ENCODE results near the gene GLRA2. TPM values are rescaled to one million over a fixed set of nuclear protein-coding genes. Genes with fewer than 3 reads are reported as not detected.

The GLRA2 gene
- polyA plus RNA-seq, 1 experiment = not detected

GRCh38 chrX:14775416-14775815 lies 246.1 kb downstream of the GLRA2 start:
- Histone ChIP-seq H3K36me3 (ENCODE audit: control insufficient read depth, insufficient read depth, low read length) (no peaks in the 10 kb centered on the region), H3K4me3 (ENCODE audit: low read depth, low read length) (no peak overlapping the region), H3K27me3 (ENCODE audit: control insufficient read depth, insufficient read depth, low read length) (no peaks in the 10 kb centered on the region)
- TF ChIP-seq, protein P1, sequence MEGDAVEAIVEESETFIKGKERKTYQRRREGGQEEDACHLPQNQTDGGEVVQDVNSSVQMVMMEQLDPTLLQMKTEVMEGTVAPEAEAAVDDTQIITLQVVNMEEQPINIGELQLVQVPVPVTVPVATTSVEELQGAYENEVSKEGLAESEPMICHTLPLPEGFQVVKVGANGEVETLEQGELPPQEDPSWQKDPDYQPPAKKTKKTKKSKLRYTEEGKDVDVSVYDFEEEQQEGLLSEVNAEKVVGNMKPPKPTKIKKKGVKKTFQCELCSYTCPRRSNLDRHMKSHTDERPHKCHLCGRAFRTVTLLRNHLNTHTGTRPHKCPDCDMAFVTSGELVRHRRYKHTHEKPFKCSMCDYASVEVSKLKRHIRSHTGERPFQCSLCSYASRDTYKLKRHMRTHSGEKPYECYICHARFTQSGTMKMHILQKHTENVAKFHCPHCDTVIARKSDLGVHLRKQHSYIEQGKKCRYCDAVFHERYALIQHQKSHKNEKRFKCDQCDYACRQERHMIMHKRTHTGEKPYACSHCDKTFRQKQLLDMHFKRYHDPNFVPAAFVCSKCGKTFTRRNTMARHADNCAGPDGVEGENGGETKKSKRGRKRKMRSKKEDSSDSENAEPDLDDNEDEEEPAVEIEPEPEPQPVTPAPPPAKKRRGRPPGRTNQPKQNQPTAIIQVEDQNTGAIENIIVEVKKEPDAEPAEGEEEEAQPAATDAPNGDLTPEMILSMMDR (IDR thresholded peaks at IDR 0.05; ENCODE audit: insufficient read depth, low read depth, low read length) = no peak
- POLR2A ChIA-PET = no interaction called here
- no peak for DNase-seq (ENCODE audit: low read depth)
- CTCF ChIA-PET = no interaction called here

- TF ChIP-seq, protein P1 (IDR thresholded peaks at IDR 0.05; ENCODE audit: insufficient read depth, low read depth, low read length) = no peak
- ChIA-PET CTCF (no interaction called here), POLR2A (no interaction called here)
- H3K4me3 ChIP-seq (ENCODE audit: low read depth, low read length) = no peak overlapping the region
- no peaks in the 10 kb centered on the region for H3K36me3 ChIP-seq (ENCODE audit: control insufficient read depth, insufficient read depth, low read length)
- no peak for DNase-seq (ENCODE audit: low read depth)
- H3K27me3 ChIP-seq (ENCODE audit: control insufficient read depth, insufficient read depth, low read length) = no peaks in the 10 kb centered on the region
Measured at GRCh38 chrX:14776901-14777300, 247.6 kb downstream of the GLRA2 start.

DNA sequence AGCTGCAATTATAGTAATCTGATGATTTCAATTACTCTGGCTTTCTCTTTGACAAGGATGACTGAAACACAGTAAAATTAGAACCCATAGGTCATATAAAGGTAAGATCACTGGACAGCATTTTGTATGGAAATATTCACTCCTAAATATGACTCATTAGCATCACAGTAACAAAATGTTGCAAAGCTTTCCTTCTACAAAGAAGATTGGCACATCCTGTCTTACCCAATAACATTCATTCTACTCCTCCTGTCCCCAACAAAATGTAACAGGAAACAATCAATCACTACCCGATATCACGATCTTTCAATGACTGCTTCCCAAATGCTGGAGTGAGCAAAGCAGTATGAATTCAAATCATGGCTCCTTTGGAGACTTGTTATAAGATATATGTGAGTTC lies 248.2 kb downstream of the GLRA2 start:
- H3K27me3 ChIP-seq (ENCODE audit: control insufficient read depth, insufficient read depth, low read length) = no peaks in the 10 kb centered on the region
- ChIA-PET CTCF (no interaction called here), POLR2A (no interaction called here)
- TF ChIP-seq, protein P1 (IDR thresholded peaks at IDR 0.05; ENCODE audit: insufficient read depth, low read depth, low read length) = no peak
- no peak overlapping the region for H3K4me3 ChIP-seq (ENCODE audit: low read depth, low read length)
- no peak for DNase-seq (ENCODE audit: low read depth)
- H3K36me3 ChIP-seq (ENCODE audit: control insufficient read depth, insufficient read depth, low read length) = no peaks in the 10 kb centered on the region

- no peaks in the 10 kb centered on the region for H3K36me3 ChIP-seq (ENCODE audit: control insufficient read depth, insufficient read depth, low read length)
- DNase-seq (ENCODE audit: low read depth) = no peak
- ChIA-PET CTCF (no interaction called here), POLR2A (no interaction called here)
- TF ChIP-seq, protein P1 (IDR thresholded peaks at IDR 0.05; ENCODE audit: insufficient read depth, low read depth, low read length) = no peak
- H3K27me3 ChIP-seq (ENCODE audit: control insufficient read depth, insufficient read depth, low read length) = no peaks in the 10 kb centered on the region
- no peak overlapping the region for H3K4me3 ChIP-seq (ENCODE audit: low read depth, low read length)
Measured at GRCh38 chrX:14779580-14779979, 250.2 kb downstream of the GLRA2 start.
